GM21423 (cell line): Measurements from ENCODE around the gene FSCN2.

ENCODE experiments used
- ATAC-seq: cut with Tn5 transposase; IDR thresholded peaks from one replicate; pipeline ENCODE4 v1.9.1; 2021; ENCODE audit warnings: mild to moderate bottlenecking, moderate library complexity; ENCODE audit not compliant: unreplicated experiment

The FSCN2 gene

DNA sequence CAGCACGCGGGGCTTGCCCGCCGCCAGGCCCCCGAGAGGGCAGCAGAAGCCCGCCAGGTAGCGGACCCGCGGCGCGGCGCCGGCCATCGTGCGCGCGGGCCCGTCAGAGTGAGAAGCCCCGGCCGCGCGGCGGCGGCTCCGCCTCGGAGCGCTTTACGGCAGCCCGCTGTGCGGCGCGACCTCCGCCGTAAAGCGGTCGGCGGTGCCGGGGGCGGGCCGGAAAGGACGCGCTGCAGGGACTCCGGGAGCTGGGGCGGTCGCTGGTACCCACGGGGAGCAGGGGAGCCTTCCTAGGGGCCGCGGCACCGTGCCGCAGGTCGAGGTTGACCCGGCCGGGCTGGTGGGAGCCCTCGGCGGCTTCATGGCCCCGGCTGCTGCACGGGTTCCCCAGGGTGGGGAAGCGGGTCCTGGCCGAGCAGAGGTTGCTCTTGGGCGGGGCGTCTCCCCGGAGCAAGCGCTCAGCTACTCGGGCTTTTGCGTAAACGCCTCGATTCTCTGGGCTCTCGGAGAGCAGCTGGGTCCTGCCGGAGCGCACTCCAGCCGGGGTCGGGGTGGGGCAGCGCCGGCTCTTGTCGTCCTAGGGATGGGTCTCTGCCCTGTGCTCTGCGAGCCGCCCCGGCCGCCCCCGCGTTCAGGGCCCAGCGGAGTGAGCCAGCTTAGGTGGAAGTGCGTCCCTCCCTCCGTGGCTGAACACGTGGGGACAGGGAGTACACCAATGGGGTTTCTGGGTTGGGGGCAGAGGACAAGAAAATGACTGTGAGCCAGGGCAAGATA, 24.3 kb downstream of the FSCN2 start, which contains the start of gene FAAP100:
FAAP100 (minus strand) TSS at position 110 of the 774 bp plus-strand sequence; CDS start at position 87, 23 bp downstream.
- ATAC-seq, result peak; percentile 48

DNA sequence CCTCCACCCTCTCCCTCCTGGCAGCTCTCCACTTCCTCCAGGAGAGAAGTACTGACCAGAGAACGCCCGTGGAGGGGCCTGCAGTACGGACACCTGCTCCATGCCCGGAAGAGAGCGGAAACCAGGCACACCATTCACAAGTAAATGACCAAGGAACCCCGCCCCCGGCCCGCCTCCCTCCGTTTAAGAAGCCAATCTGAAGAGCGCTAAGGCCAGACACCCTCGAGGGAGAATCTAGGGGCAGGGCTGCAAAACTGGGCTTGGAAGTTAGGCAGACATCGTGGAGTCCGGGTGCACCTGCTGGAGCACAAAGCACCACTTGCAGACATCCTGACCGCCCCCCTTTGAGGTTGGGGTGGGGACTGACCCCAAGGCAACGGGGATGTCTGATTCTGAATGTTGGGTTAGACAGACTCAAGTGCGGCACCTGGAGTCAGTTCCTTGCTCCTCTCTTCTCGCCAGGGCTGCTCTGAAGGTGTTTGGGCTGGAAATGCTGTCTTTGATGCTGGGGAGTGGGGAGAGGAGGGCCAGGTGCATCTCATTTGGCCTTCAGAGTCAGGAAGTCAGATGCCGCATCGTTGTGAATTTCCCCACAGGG, 24.9 kb downstream of the FSCN2 start:
- peak; percentile 35 for ATAC-seq

DNA sequence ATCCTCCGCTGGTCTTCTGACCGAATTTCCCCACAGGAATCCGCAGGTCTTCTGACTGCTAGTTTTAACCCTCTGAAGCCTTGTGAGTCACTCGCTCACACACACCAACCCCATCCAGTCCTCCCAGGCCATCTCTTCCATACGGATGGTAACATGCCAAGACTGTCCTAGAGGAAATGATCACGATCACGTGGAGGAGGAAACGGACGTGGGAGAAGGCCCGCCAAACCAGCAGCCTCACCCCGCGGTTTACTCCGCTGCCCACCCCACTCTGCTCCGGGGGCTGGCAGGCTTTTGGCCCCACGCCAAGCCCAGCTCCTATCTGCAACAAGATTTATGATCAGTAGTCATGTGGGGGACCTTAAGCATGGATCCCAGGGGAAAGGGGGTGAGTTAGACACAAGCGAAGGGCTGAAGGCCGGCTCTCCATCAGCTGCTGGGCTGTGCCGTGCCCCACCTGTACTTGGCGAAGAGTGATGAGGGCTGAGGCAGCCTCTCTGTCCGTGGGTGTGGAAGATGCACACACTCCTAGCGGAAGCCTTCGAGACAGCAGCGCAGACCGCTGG, 25.5 kb downstream of the FSCN2 start:
- ATAC-seq, result no peak

DNA sequence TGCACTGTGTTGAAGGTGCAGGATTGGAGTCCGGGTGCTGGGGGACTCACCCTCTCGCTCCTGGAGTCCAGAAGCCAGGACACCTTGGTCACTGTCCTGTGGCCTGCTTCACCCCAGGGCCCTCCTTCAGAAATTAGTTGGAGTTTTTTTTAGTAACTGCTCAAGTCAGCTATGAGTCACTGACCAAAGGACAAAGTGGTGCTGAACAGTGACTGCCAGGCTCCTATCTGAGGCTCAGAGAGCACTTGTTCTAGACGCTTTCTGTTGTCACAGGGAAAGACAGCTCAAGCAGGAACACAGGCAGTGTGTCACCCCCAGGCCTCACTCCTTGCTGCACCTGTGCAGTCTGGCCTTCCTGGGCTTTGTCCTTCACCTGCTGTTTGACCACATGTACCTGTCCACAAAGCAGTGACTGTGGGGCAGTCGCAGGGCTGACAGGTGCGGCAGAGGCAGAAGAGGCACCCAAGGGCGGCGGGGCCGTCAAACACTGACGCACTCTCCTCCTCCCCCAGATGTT, 28.1 kb downstream of the FSCN2 start:
- ATAC-seq, result no peak

DNA sequence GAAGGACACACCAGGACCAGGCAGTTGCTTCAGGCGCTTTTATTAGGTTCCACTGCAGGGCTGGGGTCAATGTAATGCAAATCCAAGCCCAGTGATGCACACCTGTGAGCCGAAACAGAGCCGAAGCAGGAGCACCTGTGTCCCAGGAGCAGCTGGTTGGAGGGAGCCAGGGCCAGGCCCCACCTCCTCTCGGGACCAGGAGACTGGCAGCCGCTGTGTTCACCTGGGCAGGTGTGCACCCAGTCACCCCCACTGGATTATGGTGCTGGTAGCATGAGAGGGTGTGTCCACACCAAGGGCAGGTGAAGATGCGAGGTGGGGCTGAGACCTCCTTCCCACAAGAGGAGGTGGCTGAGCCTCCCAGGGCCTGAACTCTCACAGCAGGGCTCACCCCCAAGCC, 28.7 kb downstream of the FSCN2 start:
- no peak for ATAC-seq

DNA sequence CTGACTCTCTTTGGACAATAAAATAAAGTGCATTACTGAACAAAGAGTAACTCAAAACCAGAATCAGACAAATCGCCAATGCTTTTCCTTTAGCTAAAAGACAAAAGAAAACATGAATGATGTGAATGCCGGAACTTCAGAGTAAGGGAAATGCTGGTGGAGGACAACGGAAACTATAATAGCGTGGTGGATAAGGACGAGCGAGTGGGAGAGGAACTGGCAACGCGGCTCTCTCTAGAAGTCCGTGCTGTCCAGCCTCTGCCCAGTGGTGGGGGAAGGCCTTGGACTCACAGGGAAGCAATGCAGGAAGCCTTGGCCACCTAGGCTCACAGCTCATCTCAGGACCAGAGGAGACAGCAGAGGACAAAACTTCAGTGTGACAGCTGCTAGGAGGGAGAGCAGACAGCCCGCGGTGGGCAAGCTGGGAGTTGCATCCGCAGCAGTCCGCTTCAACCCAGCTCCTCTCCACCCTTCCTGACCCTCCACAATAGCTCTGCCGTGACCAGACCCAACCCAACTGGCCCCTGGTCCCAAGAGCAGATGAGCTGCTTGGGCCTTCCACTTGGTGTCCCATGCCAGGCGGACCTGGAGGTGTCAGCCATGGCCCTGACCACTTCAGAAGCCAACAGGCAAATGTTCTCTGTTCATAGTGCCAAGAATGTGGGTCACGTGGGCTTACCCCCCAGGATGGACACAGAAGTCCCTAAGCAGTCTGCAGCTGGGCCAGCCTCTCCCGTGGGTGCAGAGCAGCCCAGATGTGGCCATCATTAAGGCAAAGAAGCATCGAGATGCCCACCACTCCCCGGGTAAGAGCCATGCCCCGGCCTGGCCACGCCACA, 29.3 kb downstream of the FSCN2 start:
- ATAC-seq, result no peak

DNA sequence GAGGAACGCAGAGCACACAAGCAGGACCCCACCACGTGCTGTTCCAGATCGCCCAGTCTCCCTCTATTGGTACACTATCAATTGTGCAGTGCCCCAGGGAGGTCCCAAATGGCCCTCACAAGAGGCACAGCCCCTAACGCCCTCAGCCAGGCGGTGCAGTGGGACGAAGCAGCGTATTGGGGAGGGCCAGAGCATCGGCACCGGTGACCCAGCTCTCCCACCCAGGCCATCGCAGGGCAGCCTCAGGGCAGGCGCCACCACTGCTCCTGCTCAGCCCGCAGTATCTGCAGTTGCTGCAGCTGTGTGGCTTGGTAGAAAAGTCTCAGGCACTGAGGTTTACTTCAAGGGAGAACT, 29.9 kb downstream of the FSCN2 start:
- ATAC-seq, result no peak

DNA sequence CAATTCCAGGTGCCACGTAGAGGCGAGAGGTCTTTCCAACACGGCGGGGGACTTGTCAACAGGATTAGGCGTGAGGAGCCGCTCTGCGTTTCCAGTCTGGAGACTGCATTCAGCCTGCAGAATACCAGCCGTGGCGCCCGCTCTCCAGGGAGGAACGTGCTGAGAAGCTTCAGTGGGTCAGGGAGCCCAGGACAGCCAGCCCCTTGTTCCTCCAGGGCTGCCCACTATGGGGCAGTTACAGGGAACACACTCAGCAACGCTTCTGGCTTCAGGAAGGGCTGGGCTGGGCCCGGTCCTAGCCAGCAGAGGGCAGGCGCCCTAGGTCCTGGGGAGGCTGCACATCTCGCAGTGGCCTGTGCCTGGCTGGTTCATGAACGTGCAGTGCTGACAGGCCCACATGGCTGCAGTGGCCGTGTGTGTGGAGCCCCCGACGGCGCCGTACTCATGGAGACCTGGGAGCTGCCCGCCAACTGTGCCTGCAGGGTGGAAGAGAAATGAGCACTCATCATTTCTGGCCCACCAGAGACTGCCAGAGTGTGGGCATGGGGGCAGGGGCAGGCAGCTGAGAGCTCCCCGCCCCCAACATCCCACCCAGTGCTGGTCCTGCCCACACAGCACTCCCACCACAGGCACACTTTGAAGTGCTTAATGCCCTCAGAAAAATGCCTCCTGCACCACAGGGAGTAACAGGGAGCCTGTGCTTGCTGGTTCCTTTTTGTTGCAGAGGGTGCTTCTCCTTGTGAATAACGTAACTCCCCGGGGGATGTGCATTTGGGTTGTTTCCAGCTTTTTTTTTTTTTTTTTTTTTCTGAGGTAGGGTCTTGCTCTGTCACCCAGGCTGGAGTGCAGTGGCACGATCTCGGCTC, 31.0 kb downstream of the FSCN2 start:
- ATAC-seq, result no peak

DNA sequence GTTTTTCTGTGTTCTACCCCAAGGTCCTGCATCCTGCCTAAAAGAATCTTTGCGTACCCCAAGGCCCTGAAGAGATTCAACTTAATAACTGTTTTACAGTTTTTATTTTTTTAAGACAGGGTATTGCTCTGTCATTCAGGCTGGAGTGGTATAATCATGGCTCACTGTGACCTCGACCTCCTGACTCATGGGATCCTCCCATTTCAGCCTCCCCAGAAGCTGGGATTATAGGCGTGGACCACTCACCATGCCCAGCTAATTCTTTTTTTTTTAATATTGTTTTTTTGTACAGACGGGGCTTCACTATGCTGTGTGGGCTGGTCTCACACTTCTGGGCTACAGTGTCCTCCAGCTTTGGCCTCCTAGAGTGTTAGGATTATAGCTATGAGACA, 33.3 kb downstream of the FSCN2 start:
- no peak for ATAC-seq

DNA sequence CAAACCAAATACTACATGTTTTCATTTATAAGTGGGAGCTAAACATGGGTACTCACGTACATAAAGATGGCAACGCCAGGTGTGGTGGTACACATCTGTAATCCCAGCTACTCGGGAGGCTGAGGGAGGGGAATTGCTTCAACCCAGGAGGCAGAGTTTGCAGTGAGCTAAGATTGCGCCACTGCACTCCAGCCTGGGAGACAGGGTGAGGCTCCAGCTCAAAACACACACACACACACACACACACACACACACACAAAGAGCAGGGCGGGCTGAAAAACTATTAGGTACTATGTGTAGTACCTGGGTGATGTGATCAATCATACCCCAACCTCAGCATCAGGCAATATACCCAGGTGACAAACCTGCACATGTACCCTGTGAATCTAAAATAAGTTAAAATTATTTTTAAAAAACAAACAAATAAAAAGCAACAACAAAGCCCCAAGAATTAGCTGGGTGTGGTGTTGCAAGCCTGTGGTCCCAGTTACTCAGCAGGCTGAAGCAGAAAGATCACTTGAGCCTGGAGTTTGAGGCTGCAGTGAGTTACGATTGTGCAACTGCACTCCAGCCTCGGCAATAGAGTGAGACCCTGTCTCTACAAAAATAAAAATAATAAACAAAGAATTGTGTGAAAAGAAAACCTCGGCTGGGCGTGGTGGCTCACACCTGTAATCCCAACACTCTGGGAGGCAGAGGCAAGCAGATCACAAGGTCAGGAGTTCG, 35.8 kb downstream of the FSCN2 start:
- ATAC-seq, result no peak

DNA sequence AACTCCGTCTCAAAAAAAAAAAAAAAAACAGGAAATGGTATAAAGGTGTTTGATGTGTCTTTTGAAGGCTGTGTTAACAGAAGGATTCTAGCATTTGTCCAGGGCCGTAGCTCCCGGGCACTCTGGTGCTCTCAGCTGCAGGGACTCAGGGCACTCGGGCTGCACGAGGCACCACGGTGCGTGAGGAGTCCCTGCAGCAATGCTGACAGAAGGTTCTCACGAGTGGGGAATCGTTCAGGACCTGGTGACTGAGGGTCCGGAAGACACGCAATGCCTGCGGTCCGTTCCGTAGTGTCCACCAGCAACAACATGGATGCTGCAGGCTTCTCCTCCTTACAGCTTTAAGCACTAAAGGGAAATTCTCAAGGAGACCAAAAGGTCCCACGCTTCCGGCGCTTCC, 36.6 kb downstream of the FSCN2 start:
- ATAC-seq, result no peak

DNA sequence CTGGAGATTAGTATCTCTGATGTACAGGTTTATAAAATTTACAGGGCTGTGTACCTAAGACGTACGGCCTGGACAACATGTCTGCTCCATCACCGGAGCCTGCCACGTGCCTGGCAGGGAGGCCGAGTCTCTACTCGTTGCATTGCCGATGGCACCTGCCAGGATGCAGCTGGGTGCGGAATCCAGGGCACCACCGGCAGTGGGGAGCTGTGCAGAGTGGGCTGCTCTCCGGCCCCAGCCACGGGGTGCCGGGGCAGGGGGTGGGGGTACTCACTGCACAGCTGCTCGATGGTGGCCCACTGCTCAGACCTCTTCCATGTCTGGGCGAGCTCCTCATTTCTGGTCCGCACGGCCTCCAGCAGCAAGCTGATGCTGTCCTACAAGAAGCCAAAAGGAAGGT, 37.1 kb downstream of the FSCN2 start:
- no peak for ATAC-seq

DNA sequence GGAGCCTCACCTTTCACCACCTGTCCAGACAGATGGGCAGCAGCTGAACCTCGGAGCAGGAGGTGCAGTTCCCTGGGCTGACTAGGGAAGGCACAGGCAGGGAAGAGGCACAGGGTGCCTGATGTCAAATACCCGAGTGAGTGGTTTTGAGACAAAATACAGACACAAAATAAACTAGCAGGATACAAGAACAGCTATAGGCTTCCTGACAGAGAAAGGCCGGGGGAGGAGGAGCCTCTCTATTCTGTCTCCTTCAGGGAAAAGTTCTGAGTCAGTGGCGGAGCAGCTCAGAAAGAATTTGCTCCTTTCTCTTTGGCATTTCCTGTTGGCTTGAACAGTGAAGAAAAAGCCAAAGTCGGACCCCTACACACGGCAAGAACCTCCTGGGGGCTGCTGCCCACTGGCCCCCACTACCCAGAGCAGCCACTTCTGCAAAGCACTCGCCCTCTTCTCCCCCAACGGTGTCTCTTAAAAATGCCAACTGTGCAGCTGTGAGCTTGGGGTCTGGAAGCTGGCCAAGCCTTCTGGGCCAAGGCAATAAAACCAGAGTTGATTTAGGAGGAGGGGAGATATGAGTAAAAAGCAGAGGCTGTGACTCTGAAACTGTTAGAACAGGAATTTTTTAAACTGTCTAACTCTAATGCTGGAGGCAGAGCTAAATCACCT, 38.4 kb downstream of the FSCN2 start:
- no peak for ATAC-seq

DNA sequence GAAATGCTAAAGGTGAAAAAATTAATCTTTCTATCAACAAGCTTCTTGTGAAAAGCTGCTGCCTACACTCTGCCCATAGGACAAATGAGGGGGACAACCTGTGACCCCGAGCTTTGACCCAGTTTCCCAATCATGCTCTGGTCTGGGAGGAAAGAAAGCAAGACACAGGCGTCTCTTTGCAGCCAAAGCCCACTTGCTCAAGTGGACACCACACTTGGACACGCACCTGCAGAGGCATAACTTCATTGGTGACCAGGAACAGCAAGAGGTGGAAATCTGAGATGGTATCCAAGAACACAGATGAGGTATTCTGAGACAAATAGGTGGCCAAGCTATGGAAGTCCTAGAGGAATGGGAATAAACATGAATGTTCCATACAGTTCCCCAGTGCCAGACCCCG, 39.0 kb downstream of the FSCN2 start:
- ATAC-seq, result no peak

DNA sequence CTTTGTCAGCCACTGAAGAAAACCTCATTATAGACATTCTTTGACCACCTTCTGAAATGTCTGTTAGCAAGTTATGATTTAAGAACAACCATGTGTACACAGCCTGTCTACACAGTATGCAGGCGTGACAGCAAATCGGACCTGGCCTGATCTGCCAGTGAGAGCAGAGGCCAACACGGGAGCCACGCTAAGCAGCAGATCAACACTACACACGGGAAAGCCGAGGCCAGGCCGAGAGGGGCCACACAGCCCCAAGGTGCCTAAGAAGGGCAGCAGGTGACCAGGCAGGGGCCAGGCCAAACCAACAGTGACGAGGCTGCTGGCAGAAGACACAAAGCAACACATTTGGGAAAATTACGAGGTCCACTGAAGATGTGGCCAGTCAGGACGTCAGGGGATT, 40.2 kb downstream of the FSCN2 start:
- ATAC-seq, result no peak

DNA sequence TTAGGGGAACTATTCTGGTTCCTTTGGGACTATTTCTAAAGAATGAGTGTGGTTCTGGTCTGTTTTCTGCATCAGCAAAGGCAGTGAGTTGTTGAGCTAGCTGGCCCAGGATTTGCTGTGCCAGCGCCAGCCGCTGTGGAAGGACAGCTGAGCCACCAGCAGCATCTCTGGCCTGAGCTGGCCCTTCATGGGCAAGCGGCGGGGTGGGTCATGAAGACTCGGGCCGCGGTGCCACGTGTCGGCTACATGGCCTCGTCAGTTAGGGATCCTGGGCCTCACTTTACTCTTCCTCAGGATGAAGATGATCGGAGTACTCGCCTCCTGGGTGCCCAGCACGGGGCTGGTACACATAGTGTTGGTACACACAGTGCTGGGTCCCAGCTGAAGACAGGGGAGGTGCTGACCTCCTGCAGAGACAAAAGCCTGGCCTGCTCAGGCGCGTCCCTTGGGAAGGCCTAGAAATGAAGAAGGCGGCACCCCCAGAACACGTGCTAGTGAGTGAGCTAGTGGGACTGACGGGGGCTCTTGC, 41.9 kb downstream of the FSCN2 start:
- ATAC-seq, result no peak

DNA sequence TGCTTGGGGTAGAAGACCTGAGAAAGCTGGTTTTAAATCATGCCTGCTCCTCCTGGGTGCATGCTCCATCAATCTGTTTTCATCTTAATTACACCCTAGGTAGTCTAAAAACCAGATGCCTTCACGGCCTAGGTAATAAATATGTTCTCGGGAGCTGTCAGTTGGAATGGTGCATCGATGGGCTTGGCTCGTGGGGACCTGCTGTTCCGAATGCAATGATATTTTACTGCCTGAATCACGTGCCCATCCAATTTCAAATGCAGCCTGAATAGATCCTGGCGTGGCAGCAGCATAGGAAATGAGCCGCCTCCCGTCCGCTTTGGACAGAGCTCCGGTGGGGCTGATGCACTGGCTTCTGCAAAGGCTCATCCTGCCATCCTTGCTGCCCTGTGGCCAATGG, 42.8 kb downstream of the FSCN2 start:
- ATAC-seq, result no peak

DNA sequence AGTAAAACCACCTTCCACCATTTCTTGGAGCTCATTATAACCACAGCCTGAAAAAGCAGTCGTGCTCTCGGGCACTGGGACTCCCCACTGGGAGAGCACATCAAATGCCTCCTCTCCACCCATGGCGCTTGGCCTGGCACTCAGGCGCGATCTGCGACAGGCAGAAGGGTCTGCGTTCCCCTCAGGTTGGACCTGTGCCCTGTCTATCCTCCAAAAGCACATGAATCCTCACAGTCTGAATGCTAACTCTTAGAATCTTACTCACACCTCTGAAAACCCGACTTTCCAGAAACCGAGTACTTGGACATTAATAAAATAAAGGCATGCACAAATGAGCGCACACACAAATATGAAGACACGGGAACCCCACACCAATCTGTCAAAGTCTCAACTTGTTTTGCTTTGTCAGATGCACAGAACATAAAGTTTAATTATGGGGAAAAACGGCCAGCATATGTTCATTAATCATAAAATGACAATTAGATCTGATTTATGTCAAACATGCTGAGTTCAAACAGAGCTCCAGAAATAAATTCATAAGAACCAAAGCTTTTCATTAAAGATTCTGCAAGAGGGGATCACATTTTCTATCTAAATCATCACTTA, 44.5 kb downstream of the FSCN2 start:
- no peak for ATAC-seq
